HepG2 (cell line): ENCODE results near the gene SYNGR1. TPM values are rescaled to one million over a fixed set of nuclear protein-coding genes. Genes with fewer than 3 reads are reported as not detected.

Experiments
- ATAC-seq: fragments of 200-7000 bp; cut with Tn5 transposase; 3 replicates; pipeline ENCODE4 v1.9.1; 2020; ENCODE audit warnings: mild to moderate bottlenecking, moderate library complexity
- BruUV-seq: library from RNA; stranded (reverse); fragments of 400-500 nt; replicated peaks from 2 replicates; lab custom pipeline; 2021; lab: Mats Ljungman, UMichigan
- CTCF ChIA-PET: fragments of 300-600 bp; formaldehyde crosslinking; extraction: SDS; loops from one replicate; lab custom pipeline; 2021; ENCODE audit warnings: low total read pairs, inconsistent platforms, low intra/inter-chr PET ratio; lab: Yijun Ruan, JAX
- POLR2A ChIA-PET: fragments of 350-600 bp; sonication (Branson Sonifier 250); formaldehyde crosslinking; loops from one replicate; lab custom pipeline; 2020; ENCODE audit warnings: antibody characterized with exemption, inconsistent platforms; lab: Yijun Ruan, JAX
- DNase-seq: peaks from one replicate; pipeline ENCODE4 v3.0.0-alpha.2; 2015; ENCODE audit warnings: low spot score
- FAIRE-seq: peaks from 3 replicates; lab custom pipeline; 2011; peaks lifted over from hg19 to GRCh38; lab: Jason Lieb, UNC
- H2AFZ ChIP-seq: one replicate; pipeline ENCODE4 v1.6.1; 2011; ENCODE audit warnings: low read length, inconsistent platforms
- H3K27ac ChIP-seq: fragments of 300-600 bp; 3 replicates; pipeline ENCODE4 v1.8.0; 2011; ENCODE audit warnings: mixed run types, mild to moderate bottlenecking, mixed read lengths, low read length, inconsistent platforms; ENCODE audit not compliant: insufficient read depth; ENCODE audit errors: extremely low read length
- H3K27me3 ChIP-seq, 2 experiments: fragments of 200-600 bp in 1 of 2; 2 replicates in 1 of 2; 3 replicates in 1 of 2; pipeline versions ENCODE4 v1.6.0 to v1.8.0; 2011; ENCODE audit warnings: low read length in 2 of 2, mild to moderate bottlenecking in 2 of 2, moderate library complexity in 2 of 2, inconsistent platforms in 1 of 2; ENCODE audit not compliant: insufficient read depth in 2 of 2, control insufficient read depth in 1 of 2
- H3K36me3 ChIP-seq, 2 experiments: fragments of 200-600 bp in 1 of 2; replicated peaks in 1 of 2; 2 replicates in 1 of 2; 3 replicates in 1 of 2; pipeline versions ENCODE4 v1.5.1 to v1.8.0; 2011; ENCODE audit warnings: low read length in 2 of 2, inconsistent platforms in 1 of 2; ENCODE audit not compliant: insufficient read depth in 2 of 2, control insufficient read depth in 1 of 2
- H3K4me1 ChIP-seq: 2 replicates; pipeline ENCODE4 v1.5.1; 2012; ENCODE audit warnings: low read length, inconsistent platforms; ENCODE audit not compliant: insufficient read depth
- H3K4me2 ChIP-seq: 2 replicates; pipeline ENCODE4 v1.6.0; 2011; ENCODE audit warnings: low read depth, low read length, inconsistent platforms
- H3K4me3 ChIP-seq, 3 experiments: fragments of 200-600 bp in 1 of 3; sonication (generic), shearing (Covaris generic) in 1 of 3; replicated peaks in 1 of 3; 2 replicates each; pipeline ENCODE4 v1.5.1; 2011 to 2016; ENCODE audit warnings: low read length in 3 of 3, inconsistent platforms in 2 of 3, low read depth in 2 of 3, mild to moderate bottlenecking in 2 of 3, control low read depth in 1 of 3, mixed read lengths in 1 of 3; ENCODE audit not compliant: insufficient read depth in 1 of 3
- H3K79me2 ChIP-seq: one replicate; pipeline ENCODE4 v1.6.1; 2011; ENCODE audit warnings: low read length, inconsistent platforms; ENCODE audit not compliant: insufficient read depth
- H3K9ac ChIP-seq: 2 replicates; pipeline ENCODE4 v1.6.0; 2011; ENCODE audit warnings: mild to moderate bottlenecking, low read depth, low read length, inconsistent platforms; ENCODE audit not compliant: insufficient read depth
- H3K9me3 ChIP-seq: 2 replicates; pipeline ENCODE4 v1.5.1; 2012; ENCODE audit warnings: mild to moderate bottlenecking, low read length
- H4K20me1 ChIP-seq: 2 replicates; pipeline ENCODE4 v1.6.0; 2011; ENCODE audit warnings: inconsistent platforms, mild to moderate bottlenecking, low read length, moderate library complexity; ENCODE audit not compliant: insufficient read depth
- ASH2L ChIP-seq: fragments of 300-600, 200-600 bp; sonication (generic); IDR thresholded peaks from 2 replicates; pipeline ENCODE4 v1.7.0; 2017; ENCODE audit warnings: low read depth, mild to moderate bottlenecking, moderate library complexity, mixed read lengths, low read length; ENCODE audit not compliant: insufficient read length
- FOXO1 ChIP-seq: sonication (generic); formaldehyde crosslinking; IDR thresholded peaks from 2 replicates; pipeline ENCODE4 v1.4.0; 2020; ENCODE audit warnings: missing genetic modification reagents
- SIN3B ChIP-seq: fragments of 150-350 bp; IDR thresholded peaks from 2 replicates; pipeline ENCODE4 v1.6.1; 2014; ENCODE audit warnings: low read length
- ZNF644 ChIP-seq: IDR thresholded peaks from 2 replicates; pipeline ENCODE4 v1.6.1; 2016; ENCODE audit warnings: low read depth
- WGBS: methylation state at CpG from one replicate; pipeline ENCODE4 v1.1.6; 2017; ENCODE audit warnings: low lambda C conversion rate; 5-methylcytosine and 5-hydroxymethylcytosine counted together
- in situ Hi-C: cut with HindIII; loops from 2 replicates; pipeline ENCODE4 v1.10.0; 2017; ENCODE audit warnings: low pct_unique_long_range_greater_than_20kb; ENCODE audit not compliant: extremely low pct_ligation_motif_present
- intact Hi-C: fragments of 100-400 bp; cut with micrococcal nuclease; formaldehyde crosslinking; loops from one replicate; pipeline ENCODE4 v1.10.0; 2022; ENCODE audit not compliant: unreplicated experiment
- polyA plus RNA-seq, 8 experiments: library from polyadenylated mRNA; depleted of rRNA in 3 of 8; stranded (reverse) in 7 of 8; unstranded in 1 of 8; fragments of >200 nt; fragmentation: Illumina TruSeq in 4 of 8; extraction: Trizol in 4 of 8; gene quantifications; 2 replicates each; pipeline versions ENCODE4 v1.2.1 to v1.2.3, GENCODE V29; 2011 to 2016; ENCODE audit warnings: low read depth in 4 of 8, missing spikeins in 1 of 8, mixed read lengths in 1 of 8; ENCODE audit not compliant: insufficient read depth in 1 of 8
- total RNA-seq, 5 experiments: library from RNA; depleted of rRNA; stranded (reverse); fragments of >200 nt; fragmentation: Illumina TruSeq; extraction: Trizol; gene quantifications; 2 replicates each; pipeline ENCODE4 v1.2.3, GENCODE V29; 2016; ENCODE audit warnings: low read depth in 1 of 5
- TF ChIP-seq, protein P1 (sequence below): sonication (generic); formaldehyde crosslinking; IDR thresholded peaks from 2 replicates; pipeline ENCODE4 v1.8.0; 2022; ENCODE audit warnings: mild to moderate bottlenecking, missing genetic modification reagents; ENCODE audit not compliant: insufficient replicate concordance
- TF ChIP-seq, protein P2 (sequence below), 2 experiments: sonication (generic) in 1 of 2; formaldehyde crosslinking in 1 of 2; IDR thresholded peaks; 2 replicates each; pipeline versions ENCODE4 v1.4.0 to v1.6.1; 2016 to 2020; ENCODE audit warnings: borderline replicate concordance in 1 of 2, low read depth in 1 of 2, mild to moderate bottlenecking in 1 of 2, missing genetic modification reagents in 1 of 2

The SYNGR1 gene
- total and polyA plus RNA-seq, 2 of the 13 experiments (the other 11 are each of a cell fraction or from before 2014, with no cell fraction given): 0.27 to 2.7 TPM

DNA sequence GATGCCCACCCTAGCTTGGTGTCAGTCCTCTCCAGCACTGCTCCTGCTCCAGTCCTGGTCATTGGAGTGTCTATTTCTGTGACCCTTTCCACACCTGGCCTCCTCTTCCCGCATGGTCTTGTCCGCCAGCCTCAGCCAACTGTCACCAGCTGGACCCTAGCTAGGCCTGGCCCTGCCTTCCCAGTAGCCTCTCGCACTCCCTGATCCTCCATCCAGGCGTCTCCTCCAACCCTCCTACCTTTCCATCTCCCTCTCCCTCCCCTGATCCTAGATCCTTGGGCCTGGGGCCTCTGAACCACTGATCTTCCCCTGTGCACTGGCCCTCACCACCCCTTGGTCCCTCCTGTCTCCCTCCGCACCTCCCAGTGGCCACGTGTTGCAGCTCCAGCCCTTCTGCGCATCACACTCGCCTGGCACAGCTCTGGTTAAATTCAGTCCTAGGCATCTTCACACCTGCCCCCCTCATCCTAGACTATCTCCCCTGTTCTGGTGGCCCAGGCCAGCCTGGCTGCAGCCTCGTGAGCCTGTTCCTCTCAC lies 9.9 kb downstream of the SYNGR1 start:
- in situ Hi-C loops (no loop called here), intact Hi-C loops (no loop called here)
- Histone ChIP-seq H4K20me1 (no peaks in the 10 kb centered on the region), H3K4me1 (0 out of 2 replicates have a peak, but pooled peaks cover 15% of the 10 kb centered on the region), H3K9ac (no peak overlapping the region), H2AFZ (no peak overlapping the region), H3K4me3 (no peak overlapping the region), H3K36me3 (no peaks in the 10 kb centered on the region), H3K79me2 (no peaks in the 10 kb centered on the region), H3K27me3 (peaks cover 0 to 6% of the 10 kb centered on the region in 2 experiments; a peak in 1 of 5 replicates), H3K4me2 (no peak overlapping the region), H3K27ac (no peak overlapping the region), H3K9me3 (no peaks in the 10 kb centered on the region)
- ChIA-PET CTCF (no interaction called here), POLR2A (no interaction called here)
- DNase-seq (no peak), FAIRE-seq (no peak), ATAC-seq (no peak)
- 61% methylated on average over 9 of the region's 9 CpGs for WGBS
- TF ChIP-seq FOXO1 (CRISPR knock-in tag) (no peak), ASH2L (no peak), ZNF644 (CRISPR knock-in tag) (no peak), SIN3B (no peak)
- TF ChIP-seq, protein P1, sequence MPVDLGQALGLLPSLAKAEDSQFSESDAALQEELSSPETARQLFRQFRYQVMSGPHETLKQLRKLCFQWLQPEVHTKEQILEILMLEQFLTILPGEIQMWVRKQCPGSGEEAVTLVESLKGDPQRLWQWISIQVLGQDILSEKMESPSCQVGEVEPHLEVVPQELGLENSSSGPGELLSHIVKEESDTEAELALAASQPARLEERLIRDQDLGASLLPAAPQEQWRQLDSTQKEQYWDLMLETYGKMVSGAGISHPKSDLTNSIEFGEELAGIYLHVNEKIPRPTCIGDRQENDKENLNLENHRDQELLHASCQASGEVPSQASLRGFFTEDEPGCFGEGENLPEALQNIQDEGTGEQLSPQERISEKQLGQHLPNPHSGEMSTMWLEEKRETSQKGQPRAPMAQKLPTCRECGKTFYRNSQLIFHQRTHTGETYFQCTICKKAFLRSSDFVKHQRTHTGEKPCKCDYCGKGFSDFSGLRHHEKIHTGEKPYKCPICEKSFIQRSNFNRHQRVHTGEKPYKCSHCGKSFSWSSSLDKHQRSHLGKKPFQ: no peak
- TF ChIP-seq, protein P2, sequence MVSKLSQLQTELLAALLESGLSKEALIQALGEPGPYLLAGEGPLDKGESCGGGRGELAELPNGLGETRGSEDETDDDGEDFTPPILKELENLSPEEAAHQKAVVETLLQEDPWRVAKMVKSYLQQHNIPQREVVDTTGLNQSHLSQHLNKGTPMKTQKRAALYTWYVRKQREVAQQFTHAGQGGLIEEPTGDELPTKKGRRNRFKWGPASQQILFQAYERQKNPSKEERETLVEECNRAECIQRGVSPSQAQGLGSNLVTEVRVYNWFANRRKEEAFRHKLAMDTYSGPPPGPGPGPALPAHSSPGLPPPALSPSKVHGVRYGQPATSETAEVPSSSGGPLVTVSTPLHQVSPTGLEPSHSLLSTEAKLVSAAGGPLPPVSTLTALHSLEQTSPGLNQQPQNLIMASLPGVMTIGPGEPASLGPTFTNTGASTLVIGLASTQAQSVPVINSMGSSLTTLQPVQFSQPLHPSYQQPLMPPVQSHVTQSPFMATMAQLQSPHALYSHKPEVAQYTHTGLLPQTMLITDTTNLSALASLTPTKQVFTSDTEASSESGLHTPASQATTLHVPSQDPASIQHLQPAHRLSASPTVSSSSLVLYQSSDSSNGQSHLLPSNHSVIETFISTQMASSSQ (IDR thresholded peaks at IDR 0.05; ENCODE audit: low read depth): no peak
- TF ChIP-seq, protein P2 (CRISPR knock-in tag; IDR thresholded peaks at IDR 0.05; ENCODE audit: borderline replicate concordance): no peak
- no TSS peak for BruUV-seq
